B cell (primary cell): ENCODE data around the gene DOCK1. TPM values are rescaled to one million over a fixed set of nuclear protein-coding genes. Genes with fewer than 3 reads are reported as not detected.

Experiments used
- ATAC-seq: fragments of 200-7000 bp; cut with Tn5 transposase; one replicate; pipeline ENCODE4 v1.10.0; 2021; ENCODE audit warnings: low read depth, mild to moderate bottlenecking, moderate number of reproducible peaks, moderate library complexity
- CTCF ChIA-PET: fragments of 350-600 bp; sonication (Branson Sonifier 250); formaldehyde crosslinking; loops from one replicate; lab custom pipeline; 2021; ENCODE audit warnings: antibody characterized with exemption, inconsistent platforms; lab: Charles Lee
- POLR2A ChIA-PET: fragments of 350-600 bp; sonication (Branson Sonifier 250); formaldehyde crosslinking; loops from one replicate; lab custom pipeline; 2021; ENCODE audit warnings: antibody characterized with exemption; lab: Charles Lee
- DNase-seq: peaks from one replicate; pipeline ENCODE4 v3.0.0; 2013
- H2AFZ ChIP-seq: 2 replicates; pipeline ENCODE4 v1.6.1; 2012; ENCODE audit warnings: mild to moderate bottlenecking, low read depth, low read length; ENCODE audit not compliant: insufficient read depth, poor library complexity, severe bottlenecking
- H3K27ac ChIP-seq, 2 donors: 1 replicate in 1 of 2; 2 replicates in 1 of 2; pipeline ENCODE4 v1.5.1; 2012 to 2013; ENCODE audit warnings: low read length in 2 of 2, mild to moderate bottlenecking in 2 of 2, moderate library complexity in 1 of 2
- H3K27me3 ChIP-seq, 4 experiments: fragments of 200-600 bp in 1 of 4; sonication (generic) in 1 of 4; replicated peaks in 1 of 4; 1 replicate in 2 of 4; 2 replicates in 2 of 4; pipeline versions ENCODE4 v1.6.1 to v1.7.0; 2013 to 2016; ENCODE audit warnings: low read length in 3 of 4, mild to moderate bottlenecking in 2 of 4, mixed read lengths in 1 of 4, moderate library complexity in 1 of 4; ENCODE audit not compliant: insufficient read depth in 4 of 4, control insufficient read depth in 3 of 4; ENCODE audit errors: control extremely low read depth in 1 of 4
- H3K36me3 ChIP-seq, 2 experiments: replicated peaks in 1 of 2; 1 replicate in 1 of 2; 2 replicates in 1 of 2; pipeline versions ENCODE4 v1.6.1 to v1.7.1; 2013; ENCODE audit warnings: low read length in 1 of 2; ENCODE audit not compliant: insufficient read depth in 2 of 2, control insufficient read depth in 1 of 2; ENCODE audit errors: control extremely low read depth in 1 of 2, extremely low read depth in 1 of 2
- H3K4me1 ChIP-seq, 2 donors: fragments of 200-600 bp in 1 of 2; sonication (generic) in 1 of 2; 1 replicate in 1 of 2; 2 replicates in 1 of 2; pipeline versions ENCODE4 v1.5.1 to v1.6.1; 2013 to 2017; ENCODE audit warnings: low read length in 2 of 2; ENCODE audit not compliant: control insufficient read depth in 2 of 2, insufficient read depth in 2 of 2
- H3K4me2 ChIP-seq: replicated peaks from 2 replicates; pipeline ENCODE3; 2012; ENCODE audit warnings: mild to moderate bottlenecking, low read depth, low read length; ENCODE audit not compliant: poor library complexity, severe bottlenecking
- H3K4me3 ChIP-seq, 5 experiments: fragments of 200-600 bp in 1 of 5; sonication (generic) in 1 of 5; 1 replicate in 3 of 5; 2 replicates in 2 of 5; pipeline versions ENCODE4 v1.5.1 to v1.7.0; 2011 to 2016; ENCODE audit warnings: low read length in 4 of 5, mild to moderate bottlenecking in 4 of 5, low read depth in 2 of 5, control low read depth in 1 of 5, moderate library complexity in 1 of 5; ENCODE audit not compliant: insufficient read depth in 1 of 5; ENCODE audit errors: control extremely low read depth in 1 of 5, extremely low read depth in 1 of 5
- H3K79me2 ChIP-seq: fragments of 200-600 bp; sonication (generic); one replicate; pipeline ENCODE4 v1.6.0; 2016; ENCODE audit warnings: low read length; ENCODE audit not compliant: control insufficient read depth, insufficient read depth
- H3K9ac ChIP-seq: fragments of 200-600 bp; sonication (generic); 2 replicates; pipeline ENCODE4 v1.6.1; 2017; ENCODE audit warnings: mild to moderate bottlenecking, low read length, moderate library complexity
- H3K9me3 ChIP-seq, 3 donors: one replicate each; pipeline versions ENCODE4 v1.6.1 to v1.7.1; 2013; ENCODE audit warnings: low read length in 2 of 3; ENCODE audit not compliant: control insufficient read depth in 2 of 3, insufficient read depth in 1 of 3; ENCODE audit errors: control extremely low read depth in 1 of 3
- H4K20me1 ChIP-seq: 2 replicates; pipeline ENCODE4 v1.6.0; 2012; ENCODE audit warnings: mild to moderate bottlenecking, low read length; ENCODE audit not compliant: insufficient read depth, control insufficient read depth, poor library complexity, severe bottlenecking
- H3K27ac Mint-ChIP-seq: one replicate; pipeline ENCODE4 v1.8.0; 2021; ENCODE audit warnings: mixed read lengths
- H3K27me3 Mint-ChIP-seq: one replicate; pipeline ENCODE4 v1.8.0; 2021; ENCODE audit warnings: mixed read lengths
- H3K4me1 Mint-ChIP-seq: one replicate; pipeline ENCODE4 v1.8.0; 2021; ENCODE audit warnings: mixed read lengths
- H3K4me3 Mint-ChIP-seq: one replicate; pipeline ENCODE4 v1.8.0; 2021; ENCODE audit warnings: mixed read lengths
- H3K9me3 Mint-ChIP-seq: one replicate; pipeline ENCODE4 v1.8.0; 2022; ENCODE audit warnings: mixed read lengths; ENCODE audit not compliant: insufficient read depth
- EZH2 ChIP-seq: IDR thresholded peaks from 2 replicates; pipeline ENCODE4 v1.6.1; 2012; ENCODE audit warnings: borderline replicate concordance, low read depth, mild to moderate bottlenecking, moderate library complexity, low read length; ENCODE audit not compliant: insufficient read depth, poor library complexity, severe bottlenecking
- WGBS: methylation state at CpG from one replicate; pipeline ENCODE4 v1.1.5; 2013; ENCODE audit warnings: missing lambda C conversion rate; ENCODE audit not compliant: insufficient coverage; 5-methylcytosine and 5-hydroxymethylcytosine counted together
- intact Hi-C: fragments of 100-400 bp; cut with micrococcal nuclease; formaldehyde crosslinking; loops from one replicate; pipeline ENCODE4 v1.10.0; 2022
- polyA plus RNA-seq: library from polyadenylated mRNA; depleted of rRNA; stranded (reverse); fragments of >200 nt; gene quantifications from 2 replicates; pipeline ENCODE4 v1.2.3, GENCODE V29; 2012
- total RNA-seq, 2 donors: library from RNA; stranded (reverse); fragments of 120-200 nt in 1 of 2; gene quantifications; 1 replicate in 1 of 2; 2 replicates in 1 of 2; pipeline versions ENCODE4 v1.2.3 to v1.2.4, GENCODE V29; 2013 to 2022
- TF ChIP-seq, protein P1 (sequence below): fragments of 200-600 bp; IDR thresholded peaks from one replicate; pipeline ENCODE4 v1.8.0; 2022; ENCODE audit warnings: antibody characterized with exemption, mild to moderate bottlenecking

DOCK1 gene
- total and polyA plus RNA-seq, 2 donors (not counting 1 experiment from before 2014, with no cell fraction given) = not detected

DNA sequence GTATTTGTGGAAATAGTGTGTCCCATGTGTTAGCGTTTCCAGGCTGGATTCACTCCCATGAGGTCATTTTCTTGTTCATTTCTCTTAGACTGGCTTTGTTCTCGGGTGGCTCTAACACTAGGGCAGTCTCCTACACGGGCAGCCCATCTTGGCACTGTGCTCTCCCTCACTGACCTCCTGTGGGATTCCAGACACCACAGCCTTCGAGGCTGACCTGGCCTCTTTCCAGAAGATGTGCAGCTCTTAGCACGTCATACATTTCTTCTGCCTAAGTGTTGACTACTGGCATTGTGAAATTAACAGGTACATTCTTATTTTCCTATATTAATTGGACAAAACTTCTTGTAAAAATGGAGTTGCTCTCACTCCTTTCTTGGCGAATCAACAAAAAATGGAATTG is 218.4 kb downstream of the DOCK1 start:
- Mint-ChIP-seq H3K9me3 (no peaks in the 10 kb centered on the region), H3K4me1 (no peaks in the 10 kb centered on the region), H3K27me3 (no peaks in the 10 kb centered on the region), H3K4me3 (no peak overlapping the region), H3K27ac (no peak overlapping the region)
- intact Hi-C loops = no loop called here
- Histone ChIP-seq H3K27ac (no peak overlapping the region), H3K4me2 (no peak overlapping the region), H3K4me3 (no peak overlapping the region), H3K36me3 (no peaks in the 10 kb centered on the region), H4K20me1 (no peaks in the 10 kb centered on the region), H3K27me3 (no peaks in the 10 kb centered on the region), H2AFZ (no peak overlapping the region), H3K79me2 (no peaks in the 10 kb centered on the region), H3K4me1 (no peaks in the 10 kb centered on the region), H3K9ac (no peak overlapping the region), H3K9me3 (peaks cover 0 to 5% (median 0%) of the 10 kb centered on the region in 3 donors)
- TF ChIP-seq, protein P1, sequence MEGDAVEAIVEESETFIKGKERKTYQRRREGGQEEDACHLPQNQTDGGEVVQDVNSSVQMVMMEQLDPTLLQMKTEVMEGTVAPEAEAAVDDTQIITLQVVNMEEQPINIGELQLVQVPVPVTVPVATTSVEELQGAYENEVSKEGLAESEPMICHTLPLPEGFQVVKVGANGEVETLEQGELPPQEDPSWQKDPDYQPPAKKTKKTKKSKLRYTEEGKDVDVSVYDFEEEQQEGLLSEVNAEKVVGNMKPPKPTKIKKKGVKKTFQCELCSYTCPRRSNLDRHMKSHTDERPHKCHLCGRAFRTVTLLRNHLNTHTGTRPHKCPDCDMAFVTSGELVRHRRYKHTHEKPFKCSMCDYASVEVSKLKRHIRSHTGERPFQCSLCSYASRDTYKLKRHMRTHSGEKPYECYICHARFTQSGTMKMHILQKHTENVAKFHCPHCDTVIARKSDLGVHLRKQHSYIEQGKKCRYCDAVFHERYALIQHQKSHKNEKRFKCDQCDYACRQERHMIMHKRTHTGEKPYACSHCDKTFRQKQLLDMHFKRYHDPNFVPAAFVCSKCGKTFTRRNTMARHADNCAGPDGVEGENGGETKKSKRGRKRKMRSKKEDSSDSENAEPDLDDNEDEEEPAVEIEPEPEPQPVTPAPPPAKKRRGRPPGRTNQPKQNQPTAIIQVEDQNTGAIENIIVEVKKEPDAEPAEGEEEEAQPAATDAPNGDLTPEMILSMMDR = no peak
- TF ChIP-seq EZH2 = no peak
- no peak for ATAC-seq
- CTCF ChIA-PET = no interaction called here
- POLR2A ChIA-PET = no interaction called here
- DNase-seq = no peak
- WGBS = 89% methylated on average over 3 of the region's 6 CpGs

DNA sequence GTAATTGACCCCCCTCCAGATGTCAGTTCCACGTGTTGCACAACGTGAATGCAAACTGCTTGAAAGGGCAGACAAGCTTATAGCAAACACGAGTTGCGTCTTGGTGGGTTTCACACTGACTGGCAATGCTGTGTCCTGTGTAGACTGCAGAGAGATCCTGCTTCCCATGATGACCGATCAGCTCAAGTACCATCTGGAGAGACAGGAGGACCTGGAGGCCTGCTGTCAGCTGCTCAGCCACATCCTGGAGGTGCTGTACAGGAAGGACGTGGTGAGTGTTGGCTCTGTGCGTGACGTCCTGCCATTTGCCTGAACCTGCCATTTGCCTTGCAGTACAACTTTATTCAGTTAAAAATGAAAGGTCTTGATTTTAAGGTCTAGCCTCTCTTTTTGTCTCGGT is 220.1 kb downstream of the DOCK1 start:
- H3K4me3 Mint-ChIP-seq = no peak overlapping the region
- peaks cover 0 to 10% (median 0%) of the 10 kb centered on the region in 3 donors for H3K9me3 ChIP-seq
- H3K9ac ChIP-seq = no peak overlapping the region
- no peaks in the 10 kb centered on the region for H3K36me3 ChIP-seq
- H3K27ac Mint-ChIP-seq = no peak overlapping the region
- ChIA-PET POLR2A (no interaction called here), CTCF (no interaction called here)
- intact Hi-C loops = no loop called here
- DNase-seq (no peak), ATAC-seq (no peak)
- TF ChIP-seq, protein P1 = no peak
- no peak for TF ChIP-seq EZH2
- WGBS = 4% methylated on average over 8 of the region's 9 CpGs
- no peak overlapping the region for H3K4me3 ChIP-seq
- no peaks in the 10 kb centered on the region for H3K27me3 Mint-ChIP-seq
- H4K20me1 ChIP-seq = no peaks in the 10 kb centered on the region
- H3K4me2 ChIP-seq = no peak overlapping the region
- no peaks in the 10 kb centered on the region for H3K27me3 ChIP-seq
- H2AFZ ChIP-seq = no peak overlapping the region
- H3K9me3 Mint-ChIP-seq = no peaks in the 10 kb centered on the region
- H3K4me1 Mint-ChIP-seq = no peaks in the 10 kb centered on the region
- H3K27ac ChIP-seq = no peak overlapping the region
- no peaks in the 10 kb centered on the region for H3K4me1 ChIP-seq
- H3K79me2 ChIP-seq = no peaks in the 10 kb centered on the region
